Astrocyte of the spinal cord (primary cell): ENCODE measurements around the gene RAB31.

Source experiments
- DNase-seq: peaks from one replicate; pipeline ENCODE4 v3.0.0; 2011; ENCODE audit warnings: low read depth, low spot score
- H3K4me3 ChIP-seq: 2 replicates; pipeline ENCODE4 v1.5.1; 2011; ENCODE audit warnings: low read depth, mild to moderate bottlenecking, low read length, moderate library complexity
- in situ Hi-C: cut with HindIII; loops from 2 replicates; pipeline ENCODE4 v1.10.0; 2017; ENCODE audit warnings: low sequenced_read_pairs
- TF ChIP-seq, protein P1 (sequence below): IDR thresholded peaks from 2 replicates; pipeline ENCODE4 v1.5.1; 2012; ENCODE audit warnings: low read depth, mild to moderate bottlenecking, low read length, inconsistent platforms

The RAB31 gene, protein sequence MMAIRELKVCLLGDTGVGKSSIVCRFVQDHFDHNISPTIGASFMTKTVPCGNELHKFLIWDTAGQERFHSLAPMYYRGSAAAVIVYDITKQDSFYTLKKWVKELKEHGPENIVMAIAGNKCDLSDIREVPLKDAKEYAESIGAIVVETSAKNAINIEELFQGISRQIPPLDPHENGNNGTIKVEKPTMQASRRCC

DNA sequence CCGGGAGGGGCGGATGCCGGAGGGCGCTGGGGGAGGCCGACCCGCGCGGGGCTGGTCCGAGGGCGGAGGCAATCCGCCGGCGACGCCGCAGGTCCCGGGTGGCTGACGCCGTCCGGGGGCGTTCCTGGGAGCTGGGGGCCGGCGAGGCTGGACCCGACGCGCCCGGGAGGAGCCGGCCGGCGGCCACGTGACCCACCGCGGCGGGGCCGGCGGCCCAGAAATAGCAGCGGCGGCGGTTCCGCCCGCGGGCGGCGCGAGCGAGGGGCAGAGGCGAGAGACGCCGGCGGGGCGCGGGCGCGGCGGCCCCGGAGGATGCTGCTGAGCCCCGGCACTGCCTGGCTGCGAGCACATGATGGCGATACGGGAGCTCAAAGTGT is at the start of gene RAB31:
TSS of gene RAB31 (plus strand) at position 245 of the 377 bp plus-strand sequence. CDS start at position 350, 105 bp downstream.
- in situ Hi-C loops: no loop called here
- TF ChIP-seq, protein P1, sequence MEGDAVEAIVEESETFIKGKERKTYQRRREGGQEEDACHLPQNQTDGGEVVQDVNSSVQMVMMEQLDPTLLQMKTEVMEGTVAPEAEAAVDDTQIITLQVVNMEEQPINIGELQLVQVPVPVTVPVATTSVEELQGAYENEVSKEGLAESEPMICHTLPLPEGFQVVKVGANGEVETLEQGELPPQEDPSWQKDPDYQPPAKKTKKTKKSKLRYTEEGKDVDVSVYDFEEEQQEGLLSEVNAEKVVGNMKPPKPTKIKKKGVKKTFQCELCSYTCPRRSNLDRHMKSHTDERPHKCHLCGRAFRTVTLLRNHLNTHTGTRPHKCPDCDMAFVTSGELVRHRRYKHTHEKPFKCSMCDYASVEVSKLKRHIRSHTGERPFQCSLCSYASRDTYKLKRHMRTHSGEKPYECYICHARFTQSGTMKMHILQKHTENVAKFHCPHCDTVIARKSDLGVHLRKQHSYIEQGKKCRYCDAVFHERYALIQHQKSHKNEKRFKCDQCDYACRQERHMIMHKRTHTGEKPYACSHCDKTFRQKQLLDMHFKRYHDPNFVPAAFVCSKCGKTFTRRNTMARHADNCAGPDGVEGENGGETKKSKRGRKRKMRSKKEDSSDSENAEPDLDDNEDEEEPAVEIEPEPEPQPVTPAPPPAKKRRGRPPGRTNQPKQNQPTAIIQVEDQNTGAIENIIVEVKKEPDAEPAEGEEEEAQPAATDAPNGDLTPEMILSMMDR: peak; percentile 11
- DNase-seq: peak; percentile 77
- H3K4me3 ChIP-seq: peak within 1 kb of the TSS; percentile 78

GRCh38 chr18:9659499-9660375 is 48.4 kb upstream of the RAB31 start:
- DNase-seq: no peak
- in situ Hi-C loops: no loop called here
- TF ChIP-seq, protein P1: no peak
- no peak overlapping the region for H3K4me3 ChIP-seq

GRCh38 chr18:9661564-9661963 is 46.5 kb upstream of the RAB31 start:
- no peak overlapping the region for H3K4me3 ChIP-seq
- TF ChIP-seq, protein P1: peak; percentile 43
- in situ Hi-C loops: no loop called here
- DNase-seq: no peak

DNA sequence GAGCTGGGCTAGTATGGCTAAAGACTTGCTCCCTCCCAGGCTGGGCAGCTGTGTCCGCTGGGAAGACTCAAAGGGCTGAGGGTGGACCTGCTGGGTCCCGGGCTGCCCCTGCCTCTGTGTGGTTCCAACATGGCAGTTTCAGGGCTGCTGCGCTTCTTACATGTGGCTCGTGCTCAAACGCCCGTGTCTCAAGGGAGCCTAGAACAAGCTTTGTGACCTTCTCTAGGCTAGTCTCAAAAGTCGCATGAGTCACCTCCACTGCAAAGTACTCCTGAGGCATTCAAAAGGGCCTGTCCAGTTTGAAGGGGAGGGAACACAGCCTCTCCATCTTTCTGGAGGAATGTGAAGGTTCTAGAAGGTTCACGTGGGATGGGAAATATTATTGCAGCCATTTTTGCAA is 44.7 kb upstream of the RAB31 start:
- TF ChIP-seq, protein P1: no peak
- in situ Hi-C loops: no loop called here
- no peak overlapping the region for H3K4me3 ChIP-seq
- DNase-seq: no peak

DNA sequence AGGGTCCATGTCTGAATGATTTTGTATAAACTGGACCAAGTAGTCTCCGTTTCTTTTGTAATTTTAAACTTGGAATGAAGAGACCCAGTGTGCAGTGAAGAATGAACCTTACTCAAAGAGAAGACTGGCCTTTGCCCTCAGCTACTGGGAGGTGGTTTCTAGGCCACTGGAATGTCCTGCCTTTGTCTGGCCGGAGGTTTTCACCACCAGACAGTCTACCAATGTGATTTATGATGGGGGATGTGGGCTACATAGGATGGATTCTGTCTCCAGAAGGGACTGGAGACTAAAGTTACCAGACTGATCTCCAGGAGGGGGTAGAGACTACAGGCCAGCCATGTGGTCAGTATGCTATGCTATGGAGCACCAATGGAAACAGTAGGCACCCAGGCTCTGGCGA is 42.8 kb upstream of the RAB31 start:
- TF ChIP-seq, protein P1: no peak

DNA sequence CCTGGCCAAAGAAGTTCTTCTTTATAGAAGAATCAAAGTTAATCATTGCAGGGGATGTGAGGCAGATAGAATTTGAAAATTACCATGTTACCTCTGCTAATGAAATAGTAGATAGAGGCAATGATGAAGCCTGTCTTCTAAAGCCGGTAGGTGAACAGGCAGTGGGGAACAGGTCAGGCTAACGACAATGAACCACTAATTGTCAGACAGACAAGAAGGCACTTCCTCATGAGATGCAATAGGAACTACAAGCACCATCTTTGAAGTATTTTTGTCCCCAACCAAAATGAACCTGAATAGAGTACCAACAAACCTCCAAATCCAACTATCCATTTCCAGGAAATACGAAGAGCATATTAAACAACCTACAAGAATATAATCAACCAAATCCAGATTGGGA is 41.6 kb upstream of the RAB31 start:
- H3K4me3 ChIP-seq: no peak overlapping the region
- in situ Hi-C loops: no loop called here
- no peak for DNase-seq
- TF ChIP-seq, protein P1: no peak

More for the DNA sequence above, 42.8 kb upstream of the RAB31 start:
- DNase-seq: peak; percentile 70
- in situ Hi-C loops: no loop called here
- no peak overlapping the region for H3K4me3 ChIP-seq
